Dedifferentiated amniotic fluid mesenchymal stem cell (primary cell): ENCODE measurements around the gene TSSK3.

ENCODE experiments used
- DNase-seq: peaks from one replicate; pipeline ENCODE4 v3.0.0-alpha.2; 2016; ENCODE audit errors: extremely low spot score

Gene TSSK3

GRCh38 chr1:32398401-32398800, 36.1 kb downstream of the TSSK3 start:
- DNase-seq = no peak

GRCh38 chr1:32399843-32400242, 37.5 kb downstream of the TSSK3 start:
- DNase-seq = no peak

GRCh38 chr1:32400876-32401631, 38.7 kb downstream of the TSSK3 start:
- DNase-seq = peak; percentile 98

- DNase-seq = no peak
Observed at GRCh38 chr1:32404946-32405345, 42.6 kb downstream of the TSSK3 start.

- no peak for DNase-seq
Observed at GRCh38 chr1:32405672-32406467, 43.5 kb downstream of the TSSK3 start.

- no peak for DNase-seq
Observed at GRCh38 chr1:32406629-32407111, 44.3 kb downstream of the TSSK3 start.

GRCh38 chr1:32411261-32411660, 48.9 kb downstream of the TSSK3 start:
- no peak for DNase-seq

GRCh38 chr1:32413507-32414185, 51.3 kb downstream of the TSSK3 start:
- DNase-seq = peak; percentile 68
